Activated B cell treated with CpG ODN at 0.5 μM for 24 hours (primary cell): Measurements from ENCODE around the gene TSG101. TPM values are rescaled to one million over a fixed set of nuclear protein-coding genes. Genes with fewer than 3 reads are reported as not detected.

Experiments used
- ATAC-seq: fragments of 200-7000 bp; cut with Tn5 transposase; one replicate; pipeline ENCODE4 v1.10.0; 2021; ENCODE audit warnings: low read depth, mild to moderate bottlenecking, moderate library complexity
- CTCF ChIA-PET: fragments of 350-600 bp; sonication (Branson Sonifier 250); formaldehyde crosslinking; loops from one replicate; lab custom pipeline; 2021; ENCODE audit warnings: antibody characterized with exemption; lab: Charles Lee
- POLR2A ChIA-PET: fragments of 350-600 bp; sonication (Branson Sonifier 250); formaldehyde crosslinking; loops from one replicate; lab custom pipeline; 2021; ENCODE audit warnings: antibody characterized with exemption; lab: Charles Lee
- DNase-seq: peaks from one replicate; pipeline ENCODE4 v3.0.0; 2022
- H3K27ac Mint-ChIP-seq: one replicate; pipeline ENCODE4 v1.8.0; 2020; ENCODE audit warnings: mixed read lengths
- H3K27me3 Mint-ChIP-seq: one replicate; pipeline ENCODE4 v1.8.0; 2021; ENCODE audit warnings: mixed read lengths
- H3K36me3 Mint-ChIP-seq: one replicate; pipeline ENCODE4 v1.8.0; 2021; ENCODE audit warnings: low read depth, mixed read lengths
- H3K4me1 Mint-ChIP-seq: one replicate; pipeline ENCODE4 v1.8.0; 2021; ENCODE audit warnings: mixed read lengths
- H3K4me3 Mint-ChIP-seq: one replicate; pipeline ENCODE4 v1.8.0; 2020; ENCODE audit warnings: mild to moderate bottlenecking, mixed read lengths
- H3K9me3 Mint-ChIP-seq: one replicate; pipeline ENCODE4 v1.8.0; 2020; ENCODE audit warnings: mixed read lengths
- CTCF ChIP-seq: fragments of 200-600 bp; IDR thresholded peaks from one replicate; pipeline ENCODE4 v1.8.0; 2022; ENCODE audit warnings: antibody characterized with exemption, mild to moderate bottlenecking
- intact Hi-C: fragments of 100-400 bp; cut with micrococcal nuclease; formaldehyde crosslinking; loops from one replicate; pipeline ENCODE4 v1.15.1; 2024
- total RNA-seq: library from RNA; stranded (reverse); gene quantifications from 2 replicates; pipeline ENCODE4 v1.2.3, GENCODE V29; 2022

Gene TSG101
- total RNA-seq, 1 donor from 2014 or later, result 45.3 TPM

GRCh38 chr11:18461909-18462308 lies 64.8 kb downstream of the TSG101 start:
- Mint-ChIP-seq H3K27me3 (no peaks in the 10 kb centered on the region), H3K27ac (no peak overlapping the region), H3K4me1 (no peaks in the 10 kb centered on the region), H3K36me3 (no peaks in the 10 kb centered on the region), H3K4me3 (no peak overlapping the region), H3K9me3 (no peaks in the 10 kb centered on the region)
- ATAC-seq (no peak), DNase-seq (no peak)
- intact Hi-C loops, result no loop called here
- CTCF ChIA-PET, result no interaction called here
- no peak for TF ChIP-seq CTCF
- POLR2A ChIA-PET, result no interaction called here

- H3K27me3 Mint-ChIP-seq, result peaks cover 3% of the 10 kb centered on the region
- no peaks in the 10 kb centered on the region for H3K4me1 Mint-ChIP-seq
- H3K36me3 Mint-ChIP-seq, result no peaks in the 10 kb centered on the region
- no peaks in the 10 kb centered on the region for H3K9me3 Mint-ChIP-seq
- ATAC-seq (no peak), DNase-seq (no peak)
- no peak for TF ChIP-seq CTCF
- ChIA-PET POLR2A (no interaction called here), CTCF (no interaction called here)
- H3K4me3 Mint-ChIP-seq, result no peak overlapping the region
- intact Hi-C loops, result no loop called here
- no peak overlapping the region for H3K27ac Mint-ChIP-seq
Measured at GRCh38 chr11:18459634-18460033, 67.1 kb downstream of the TSG101 start.

- no peak for ATAC-seq
- intact Hi-C loops, result no loop called here
- no peak overlapping the region for H3K27ac Mint-ChIP-seq
- TF ChIP-seq CTCF, result no peak
- H3K9me3 Mint-ChIP-seq, result no peaks in the 10 kb centered on the region
- peaks cover 3% of the 10 kb centered on the region for H3K27me3 Mint-ChIP-seq
- CTCF ChIA-PET, result no interaction called here
- no peaks in the 10 kb centered on the region for H3K4me1 Mint-ChIP-seq
- POLR2A ChIA-PET, result no interaction called here
- H3K4me3 Mint-ChIP-seq, result no peak overlapping the region
- H3K36me3 Mint-ChIP-seq, result no peaks in the 10 kb centered on the region
- DNase-seq, result no peak
Measured at GRCh38 chr11:18457450-18457849, 69.3 kb downstream of the TSG101 start.

- no peak for TF ChIP-seq CTCF
- Mint-ChIP-seq H3K4me3 (no peak within 1 kb of the TSS), H3K9me3 (no peaks in the 10 kb centered on the region), H3K4me1 (no peaks in the 10 kb centered on the region), H3K27me3 (peaks cover 3% of the 10 kb centered on the region), H3K27ac (no peak within 1 kb of the TSS), H3K36me3 (no peaks in the 10 kb centered on the region)
- DNase-seq, result no peak
- CTCF ChIA-PET, result no interaction called here
- POLR2A ChIA-PET, result no interaction called here
- no peak for ATAC-seq
- intact Hi-C loops, result no loop called here
Measured at GRCh38 chr11:18455686-18456372, 70.9 kb downstream of the TSG101 start, which contains the start of gene LDHAL6A. LDHAL6A (plus strand) TSS chr11:18455856; CDS start chr11:18456681, 825 bp downstream.

- TF ChIP-seq CTCF, result no peak
- DNase-seq (no peak), ATAC-seq (no peak)
- ChIA-PET POLR2A (no interaction called here), CTCF (no interaction called here)
- H3K9me3 Mint-ChIP-seq, result no peaks in the 10 kb centered on the region
- H3K27me3 Mint-ChIP-seq, result peaks cover 5% of the 10 kb centered on the region
- H3K27ac Mint-ChIP-seq, result no peak overlapping the region
- H3K36me3 Mint-ChIP-seq, result no peaks in the 10 kb centered on the region
- intact Hi-C loops, result no loop called here
- no peak overlapping the region for H3K4me3 Mint-ChIP-seq
- H3K4me1 Mint-ChIP-seq, result no peaks in the 10 kb centered on the region
Measured at GRCh38 chr11:18452927-18453326, 73.8 kb downstream of the TSG101 start.
